GM19468 (cell line): ENCODE data around the gene NEK8.
"Not testable (repeated sequence)": the region's sequence is repeated elsewhere in the genome, so short reads cannot be mapped to it uniquely, and the experiment has no call there.

ENCODE experiments used
- ATAC-seq: cut with Tn5 transposase; IDR thresholded peaks from one replicate; pipeline ENCODE4 v1.9.1; 2021; ENCODE audit warnings: mild to moderate bottlenecking, moderate library complexity, moderate number of reproducible peaks; ENCODE audit not compliant: unreplicated experiment; ENCODE audit errors: extremely low read depth

Gene NEK8

DNA sequence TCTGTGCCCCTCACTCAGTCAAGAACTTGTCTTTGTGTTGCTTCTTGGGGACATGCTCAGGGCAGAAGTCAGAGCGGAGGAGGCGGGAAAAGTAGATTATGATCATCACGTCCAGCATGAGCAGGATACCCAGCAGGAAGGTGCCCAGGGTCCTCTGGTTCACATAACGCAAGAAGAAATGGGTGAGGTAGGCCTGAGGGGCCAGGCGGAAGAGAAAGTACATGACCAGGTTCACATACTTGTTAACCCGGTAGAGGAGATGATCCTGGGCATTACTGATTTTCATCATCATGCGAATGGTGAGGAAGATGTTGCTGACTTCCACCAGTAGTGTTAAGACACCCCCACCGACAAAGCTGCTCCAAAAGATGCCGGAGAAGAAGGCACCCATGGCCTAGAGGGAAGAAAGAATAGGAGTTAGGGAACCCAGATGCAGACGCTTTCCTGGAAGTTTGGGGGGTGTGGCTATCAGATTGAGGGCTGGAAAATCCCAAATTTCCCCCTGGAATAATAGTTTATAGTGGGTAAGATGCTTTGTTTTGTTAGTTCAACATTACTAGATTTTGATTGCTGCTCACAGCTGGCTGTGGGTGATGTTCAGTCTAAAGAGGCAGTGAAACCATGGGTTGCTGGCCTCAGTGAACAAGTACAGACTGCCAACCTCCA lies 4.0 kb upstream of the NEK8 start:
- no peak for ATAC-seq

- no peak for ATAC-seq
These were observed 3.4 kb upstream of the NEK8 start for GRCh38 chr17:28725166-28725659.

GRCh38 chr17:28725660-28726225 lies 2.8 kb upstream of the NEK8 start:
- ATAC-seq, result no peak

GRCh38 chr17:28726226-28726626 lies 2.4 kb upstream of the NEK8 start, which contains the start of gene TLCD1:
Gene TLCD1, minus strand, starts transcription at chr17:28726233. Its CDS starts 136 bp downstream, at chr17:28726097.
- no peak for ATAC-seq

DNA sequence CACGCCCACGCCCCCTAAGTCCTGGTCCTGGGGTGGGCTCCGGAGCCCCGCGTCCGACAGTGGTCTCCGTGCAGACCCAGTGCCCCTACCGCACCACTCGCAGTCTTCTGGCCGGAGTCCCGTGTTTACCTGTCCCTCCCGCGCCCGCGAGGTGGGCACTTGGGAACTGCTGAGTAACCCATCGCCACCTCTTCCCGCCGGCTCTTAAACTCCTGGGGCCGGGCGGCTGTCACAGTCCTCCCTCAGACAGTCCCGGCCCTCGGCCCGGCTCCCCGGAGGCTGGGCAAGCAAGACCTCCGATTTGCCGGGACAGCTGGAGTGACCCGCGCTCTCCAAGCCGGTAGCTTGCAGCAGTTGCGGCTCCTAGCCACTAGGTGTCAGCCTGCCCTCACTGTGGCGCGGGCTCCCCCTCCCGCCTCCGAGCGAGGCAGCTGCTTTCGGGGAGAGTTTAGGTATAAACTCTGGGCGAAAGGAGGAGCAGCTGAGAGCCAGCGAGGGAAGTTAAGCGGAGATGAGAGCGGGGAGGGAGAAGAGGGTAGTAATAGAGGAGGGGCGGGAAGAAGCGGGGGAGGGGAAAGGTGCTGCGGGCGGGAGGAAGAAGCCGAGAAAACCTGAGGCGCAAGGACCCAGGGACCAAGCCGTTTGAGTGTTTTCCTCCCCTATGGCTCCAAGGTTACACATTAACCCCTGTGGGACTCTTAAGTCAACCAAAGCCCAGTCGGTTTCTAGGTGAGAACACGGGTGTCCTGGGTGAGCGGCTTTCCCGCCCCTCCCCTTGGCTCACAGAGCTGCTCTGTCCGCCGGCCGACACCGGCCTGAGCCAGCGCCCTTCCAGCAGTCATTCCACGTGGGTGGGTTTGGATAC lies 1.7 kb upstream of the NEK8 start:
- ATAC-seq, result peak; percentile 22

DNA sequence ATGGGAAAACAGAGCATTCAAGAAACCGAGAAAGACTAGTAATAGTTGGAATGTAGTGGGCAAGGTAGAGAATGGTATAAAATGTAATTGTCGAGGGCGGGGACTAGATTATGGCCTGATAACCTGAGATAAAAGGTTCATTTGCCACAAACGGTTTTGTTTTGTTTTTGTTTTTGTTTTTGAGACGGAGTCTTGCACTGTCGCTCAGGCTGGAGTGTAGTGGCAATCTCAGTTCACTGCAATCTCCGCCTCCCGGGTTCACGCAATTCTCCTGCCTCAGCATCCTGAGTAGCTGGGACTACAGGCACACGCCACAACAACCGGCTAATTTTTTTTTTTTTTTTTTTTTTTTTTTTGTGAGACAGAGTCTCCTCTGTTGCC lies 1.4 kb downstream of the NEK8 start:
- no peak for ATAC-seq

- no peak for ATAC-seq
These were observed 4.8 kb downstream of the NEK8 start for GRCh38 chr17:28733346-28733745.

GRCh38 chr17:28734712-28735241 lies 6.2 kb downstream of the NEK8 start:
- ATAC-seq, result no peak

DNA sequence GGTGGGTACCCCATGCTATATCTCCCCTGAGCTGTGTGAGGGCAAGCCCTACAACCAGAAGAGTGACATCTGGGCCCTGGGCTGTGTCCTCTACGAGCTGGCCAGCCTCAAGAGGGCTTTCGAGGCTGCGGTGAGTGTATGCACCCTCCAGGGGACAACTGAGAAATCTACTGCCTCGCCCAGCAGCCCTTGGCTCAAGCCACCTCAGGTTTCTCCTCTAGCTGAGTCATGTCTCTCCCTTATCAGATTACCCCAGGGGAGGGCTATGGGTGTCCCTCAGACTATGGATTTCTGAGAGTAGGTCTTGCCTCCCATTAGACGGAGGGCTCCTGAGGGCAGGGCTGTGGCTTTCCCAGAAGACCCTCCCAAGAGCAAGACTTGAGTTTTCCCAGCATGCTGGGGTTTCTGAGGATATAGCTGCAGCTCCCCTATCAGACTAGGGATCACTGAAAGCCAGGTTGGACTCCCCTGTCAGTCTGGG lies 6.7 kb downstream of the NEK8 start:
- ATAC-seq, result no peak

- ATAC-seq, result not testable (repeated sequence)
These were observed 7.6 kb downstream of the NEK8 start for GRCh38 chr17:28735913-28736769.

GRCh38 chr17:28737316-28737715 lies 8.7 kb downstream of the NEK8 start:
- ATAC-seq, result no peak

DNA sequence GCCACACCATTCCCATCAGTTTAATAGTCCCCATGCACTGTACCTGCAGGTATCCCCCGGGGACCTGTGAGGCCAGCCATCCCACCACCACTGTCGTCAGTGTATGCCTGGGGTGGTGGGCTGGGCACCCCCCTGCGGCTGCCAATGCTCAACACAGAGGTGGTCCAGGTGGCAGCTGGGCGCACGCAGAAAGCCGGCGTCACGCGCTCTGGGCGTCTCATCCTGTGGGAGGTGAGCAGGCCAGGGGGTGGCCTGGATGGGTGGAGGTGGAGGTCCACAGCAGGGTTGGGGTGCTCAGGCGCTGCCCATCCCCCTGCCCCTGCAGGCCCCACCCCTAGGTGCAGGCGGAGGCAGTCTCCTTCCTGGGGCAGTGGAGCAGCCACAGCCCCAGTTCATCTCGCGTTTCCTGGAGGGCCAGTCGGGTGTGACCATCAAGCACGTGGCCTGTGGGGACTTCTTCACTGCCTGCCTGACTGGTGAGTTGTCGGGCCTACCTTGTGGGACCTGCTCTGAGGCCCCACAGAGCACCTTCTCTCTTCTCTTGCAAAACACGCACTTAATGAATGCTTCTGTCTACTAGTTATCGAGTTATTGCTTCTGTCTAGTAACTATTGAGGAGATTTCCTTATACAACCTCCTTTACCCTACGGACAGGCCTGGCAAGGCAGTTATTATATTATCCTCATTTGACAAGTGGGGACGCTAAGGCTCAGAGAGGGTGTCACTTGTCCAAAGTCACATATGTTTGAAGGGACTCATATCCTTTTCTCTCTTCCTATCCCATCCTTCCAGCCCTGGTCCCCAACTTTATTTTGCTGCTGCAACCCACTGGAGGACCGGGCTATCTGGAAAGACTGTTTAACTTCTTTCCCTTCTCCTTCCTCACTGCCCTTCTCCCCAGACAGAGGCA lies 9.4 kb downstream of the NEK8 start:
- peak; percentile 45 for ATAC-seq

DNA sequence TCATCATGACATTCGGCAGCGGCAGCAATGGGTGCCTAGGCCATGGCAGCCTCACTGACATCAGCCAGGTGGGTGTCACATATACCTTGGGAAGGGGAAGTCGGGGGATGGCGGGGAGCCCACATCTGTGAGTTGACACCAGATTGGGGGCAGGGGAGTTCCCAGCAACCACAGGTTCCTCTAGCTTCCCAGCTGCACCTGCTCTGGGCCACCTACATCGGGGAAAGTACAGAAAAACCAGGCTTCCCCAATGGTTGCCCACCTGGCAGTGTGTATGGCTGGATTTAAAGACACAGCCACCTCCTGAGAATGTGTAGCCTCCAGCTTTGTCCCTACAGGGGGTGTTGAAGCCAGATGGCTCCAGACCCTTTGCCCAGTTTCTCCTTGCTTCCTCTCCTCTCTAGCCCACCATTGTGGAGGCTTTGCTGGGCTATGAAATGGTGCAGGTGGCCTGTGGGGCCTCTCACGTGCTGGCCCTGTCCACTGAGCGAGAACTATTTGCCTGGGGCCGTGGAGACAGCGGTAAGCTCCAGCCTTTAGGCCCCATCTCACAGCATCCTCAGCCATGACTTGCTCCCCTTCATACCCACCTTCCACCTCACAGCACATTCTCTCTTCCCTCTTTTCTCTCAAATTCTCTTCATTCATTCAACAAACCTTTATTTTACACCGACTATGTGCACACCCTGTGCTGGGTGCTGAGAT lies 10.2 kb downstream of the NEK8 start:
- no peak for ATAC-seq

DNA sequence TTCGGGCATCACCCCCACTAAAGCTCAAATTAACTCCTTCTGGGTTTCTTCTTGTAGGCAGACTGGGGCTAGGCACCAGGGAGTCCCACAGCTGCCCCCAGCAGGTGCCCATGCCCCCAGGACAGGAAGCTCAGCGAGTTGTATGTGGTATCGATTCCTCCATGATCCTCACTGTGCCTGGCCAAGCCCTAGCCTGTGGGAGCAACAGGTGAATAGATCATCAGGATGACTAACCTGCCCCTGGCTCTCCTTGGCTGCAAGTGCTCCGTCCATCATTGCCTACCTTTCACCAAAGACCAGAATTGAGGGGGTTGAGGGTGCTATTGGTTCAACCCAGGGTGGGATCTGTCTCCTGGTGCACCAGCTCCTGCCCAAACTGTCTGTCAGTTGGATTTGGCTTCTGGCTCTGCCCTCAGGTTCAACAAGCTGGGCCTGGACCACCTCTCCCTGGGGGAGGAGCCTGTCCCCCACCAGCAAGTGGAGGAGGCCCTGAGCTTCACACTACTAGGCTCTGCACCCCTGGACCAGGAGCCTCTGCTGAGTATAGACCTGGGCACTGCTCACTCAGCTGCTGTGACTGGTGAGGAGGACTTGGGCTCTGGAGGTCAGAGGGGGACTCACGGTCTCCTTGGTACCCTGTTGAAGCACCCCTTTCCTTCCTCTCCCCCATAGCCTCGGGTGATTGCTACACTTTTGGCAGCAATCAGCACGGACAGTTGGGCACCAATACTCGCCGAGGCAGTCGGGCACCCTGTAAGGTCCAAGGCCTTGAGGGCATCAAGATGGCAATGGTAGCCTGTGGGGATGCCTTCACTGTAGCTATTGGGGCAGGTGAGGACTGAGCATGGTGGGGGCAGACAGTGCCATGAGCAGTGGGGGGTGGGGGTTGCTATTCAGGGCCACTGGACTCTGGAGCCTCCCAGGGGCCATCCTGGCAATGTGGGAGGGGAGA lies 12.1 kb downstream of the NEK8 start:
- no peak for ATAC-seq

GRCh38 chr17:28741358-28742349 lies 13.1 kb downstream of the NEK8 start:
- no peak for ATAC-seq
